HepG2 (cell line): ENCODE results near the gene NCOA1.

Source experiments
- KLF16 ChIP-seq, 2 experiments: sonication (generic) in 1 of 2; formaldehyde crosslinking in 1 of 2; IDR thresholded peaks; 2 replicates each; pipeline versions ENCODE4 v1.6.1 to v1.8.0; 2016 to 2023; ENCODE audit warnings: missing genetic modification reagents in 2 of 2, missing compliant biosample characterization in 1 of 2
- MTA3 ChIP-seq: sonication (generic); formaldehyde crosslinking; IDR thresholded peaks from 2 replicates; pipeline ENCODE4 v1.4.0; 2020; ENCODE audit warnings: missing genetic modification reagents
- SETDB1 ChIP-seq: sonication (generic); formaldehyde crosslinking; IDR thresholded peaks from 2 replicates; pipeline ENCODE4 v1.5.1; 2020; ENCODE audit warnings: missing genetic modification reagents, mild to moderate bottlenecking, borderline replicate concordance
- TF ChIP-seq, protein P1 (sequence below): sonication (generic); formaldehyde crosslinking; IDR thresholded peaks from 2 replicates; pipeline ENCODE4 v1.5.0; 2020; ENCODE audit warnings: mild to moderate bottlenecking, missing genetic modification reagents, moderate library complexity

- TF ChIP-seq KLF16 (CRISPR knock-in tag; IDR thresholded peaks at IDR 0.05) (no peak), SETDB1 (no peak), MTA3 (CRISPR knock-in tag) (no peak)
- TF ChIP-seq, protein P1, sequence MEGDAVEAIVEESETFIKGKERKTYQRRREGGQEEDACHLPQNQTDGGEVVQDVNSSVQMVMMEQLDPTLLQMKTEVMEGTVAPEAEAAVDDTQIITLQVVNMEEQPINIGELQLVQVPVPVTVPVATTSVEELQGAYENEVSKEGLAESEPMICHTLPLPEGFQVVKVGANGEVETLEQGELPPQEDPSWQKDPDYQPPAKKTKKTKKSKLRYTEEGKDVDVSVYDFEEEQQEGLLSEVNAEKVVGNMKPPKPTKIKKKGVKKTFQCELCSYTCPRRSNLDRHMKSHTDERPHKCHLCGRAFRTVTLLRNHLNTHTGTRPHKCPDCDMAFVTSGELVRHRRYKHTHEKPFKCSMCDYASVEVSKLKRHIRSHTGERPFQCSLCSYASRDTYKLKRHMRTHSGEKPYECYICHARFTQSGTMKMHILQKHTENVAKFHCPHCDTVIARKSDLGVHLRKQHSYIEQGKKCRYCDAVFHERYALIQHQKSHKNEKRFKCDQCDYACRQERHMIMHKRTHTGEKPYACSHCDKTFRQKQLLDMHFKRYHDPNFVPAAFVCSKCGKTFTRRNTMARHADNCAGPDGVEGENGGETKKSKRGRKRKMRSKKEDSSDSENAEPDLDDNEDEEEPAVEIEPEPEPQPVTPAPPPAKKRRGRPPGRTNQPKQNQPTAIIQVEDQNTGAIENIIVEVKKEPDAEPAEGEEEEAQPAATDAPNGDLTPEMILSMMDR (CRISPR knock-in tag), result no peak
These were observed 200.8 kb downstream of the NCOA1 start for GRCh38 chr2:24691806-24692205.
